ENCODE data around the gene VMP1. TPM values are rescaled to one million over a fixed set of nuclear protein-coding genes. Genes with fewer than 3 reads are reported as not detected.
"Not testable (repeated sequence)": the region's sequence is repeated elsewhere in the genome, so short reads cannot be mapped to it uniquely, and the experiment has no call there.

The VMP1 gene
- total RNA-seq, 1 donor from 2014 or later = 209 TPM

GRCh38 chr17:59712862-59713261 lies 5.4 kb downstream of the VMP1 start:
- no peak for DNase-seq

GRCh38 chr17:59714255-59714654 lies 6.8 kb downstream of the VMP1 start:
- DNase-seq = no peak

GRCh38 chr17:59716427-59716826 lies 9.0 kb downstream of the VMP1 start:
- no peak for DNase-seq

- no peak for DNase-seq
These were observed 12.1 kb downstream of the VMP1 start for GRCh38 chr17:59719526-59719925.

GRCh38 chr17:59722623-59723022 lies 15.2 kb downstream of the VMP1 start:
- DNase-seq = no peak

- DNase-seq = no peak
These were observed 15.6 kb downstream of the VMP1 start for GRCh38 chr17:59723041-59723440.

GRCh38 chr17:59723607-59724006 lies 16.2 kb downstream of the VMP1 start:
- DNase-seq = no peak

GRCh38 chr17:59725691-59726090 lies 18.2 kb downstream of the VMP1 start:
- no peak for DNase-seq

GRCh38 chr17:59727817-59728533 lies 20.5 kb downstream of the VMP1 start:
- no peak for DNase-seq

- no peak for DNase-seq
These were observed 22.9 kb downstream of the VMP1 start for GRCh38 chr17:59730268-59730834.

GRCh38 chr17:59733697-59734096 lies 26.2 kb downstream of the VMP1 start:
- no peak for DNase-seq

- DNase-seq = no peak
These were observed 26.8 kb downstream of the VMP1 start for GRCh38 chr17:59734226-59734625.

GRCh38 chr17:59737324-59737723 lies 29.9 kb downstream of the VMP1 start:
- no peak for DNase-seq

- DNase-seq = no peak
These were observed 36.4 kb downstream of the VMP1 start for GRCh38 chr17:59743842-59744241.

- DNase-seq = no peak
These were observed 37.6 kb downstream of the VMP1 start for GRCh38 chr17:59745040-59745439.

- DNase-seq = peak; percentile 77
These were observed 39.5 kb downstream of the VMP1 start for GRCh38 chr17:59746849-59747445.

GRCh38 chr17:59748591-59748990 lies 41.1 kb downstream of the VMP1 start:
- no peak for DNase-seq

- DNase-seq = no peak
These were observed 44.5 kb downstream of the VMP1 start for GRCh38 chr17:59751955-59752413.

GRCh38 chr17:59752446-59752845 lies 45.0 kb downstream of the VMP1 start:
- no peak for DNase-seq

GRCh38 chr17:59752922-59753321 lies 45.5 kb downstream of the VMP1 start:
- DNase-seq = no peak

GRCh38 chr17:59753522-59754467 lies 46.3 kb downstream of the VMP1 start:
- DNase-seq = peak; percentile 95

GRCh38 chr17:59754552-59754951 lies 47.1 kb downstream of the VMP1 start:
- peak; percentile 90 for DNase-seq

GRCh38 chr17:59755069-59755468 lies 47.6 kb downstream of the VMP1 start:
- DNase-seq = not testable (repeated sequence)

Data from dermis blood vessel endothelial cell (primary cell).